H1 (cell line): ENCODE results near the gene ATXN7. TPM values are rescaled to one million over a fixed set of nuclear protein-coding genes. Genes with fewer than 3 reads are reported as not detected.

Experiments
- ASH2L ChIP-seq: fragments of 200-600, 300-600 bp; sonication (generic); IDR thresholded peaks from one replicate; pipeline ENCODE4 v1.7.1; 2017; ENCODE audit warnings: low read length
- CBX5 ChIP-seq: fragments of 300-800, 300-1000 bp; sonication (generic); IDR thresholded peaks from 2 replicates; pipeline ENCODE4 v1.7.1; 2016; ENCODE audit warnings: antibody characterized with exemption, low read length, low read depth
- CEBPB ChIP-seq: IDR thresholded peaks from 2 replicates; pipeline ENCODE4 v1.6.1; 2012; ENCODE audit warnings: low read depth, low read length
- CHD1 ChIP-seq: IDR thresholded peaks from 2 replicates; pipeline ENCODE4 v1.6.1; 2012; ENCODE audit warnings: low read depth, low read length, improper control_type of control experiment
- CHD2 ChIP-seq: IDR thresholded peaks from 2 replicates; pipeline ENCODE4 v1.6.1; 2012; ENCODE audit warnings: low read length, improper control_type of control experiment
- CREB1 ChIP-seq: IDR thresholded peaks from 2 replicates; pipeline ENCODE4 v1.6.1; 2012; ENCODE audit warnings: inconsistent platforms
- CTCF ChIP-seq, 3 experiments: IDR thresholded peaks; 1 replicate in 2 of 3; 2 replicates in 1 of 3; pipeline versions ENCODE4 v1.5.1 to v1.6.1; 2011; ENCODE audit warnings: low read length in 3 of 3, mild to moderate bottlenecking in 3 of 3, inconsistent platforms in 2 of 3, low read depth in 1 of 3, moderate library complexity in 1 of 3; ENCODE audit not compliant: insufficient read depth in 1 of 3; ENCODE audit errors: control extremely low read depth in 1 of 3
- E2F6 ChIP-seq: IDR thresholded peaks from 2 replicates; pipeline ENCODE4 v1.6.1; 2012; ENCODE audit warnings: inconsistent platforms
- HDAC6 ChIP-seq: IDR thresholded peaks from one replicate; pipeline ENCODE4 v1.7.1; 2012; ENCODE audit warnings: low read depth, mild to moderate bottlenecking, inconsistent platforms, low read length, moderate library complexity
- MAFK ChIP-seq: IDR thresholded peaks from 2 replicates; pipeline ENCODE4 v1.6.1; 2012; ENCODE audit warnings: low read depth, mild to moderate bottlenecking, improper control_type of control experiment, low read length
- NRF1 ChIP-seq: IDR thresholded peaks from 2 replicates; pipeline ENCODE4 v1.6.1; 2011; ENCODE audit warnings: mild to moderate bottlenecking, low read depth, low read length, improper control_type of control experiment
- POU5F1 ChIP-seq: IDR thresholded peaks from 2 replicates; pipeline ENCODE4 v1.6.1; 2011; ENCODE audit warnings: low read depth, mild to moderate bottlenecking, low read length, moderate library complexity
- RAD21 ChIP-seq, 2 experiments: IDR thresholded peaks in 1 of 2; conservative IDR thresholded peaks in 1 of 2; 2 replicates each; pipeline ENCODE4 v1.6.1; 2011; ENCODE audit warnings: low read depth in 2 of 2, low read length in 2 of 2, improper control_type of control experiment in 1 of 2, inconsistent platforms in 1 of 2, mild to moderate bottlenecking in 1 of 2, moderate library complexity in 1 of 2
- RNF2 ChIP-seq: fragments of 200-900, 300-1000 bp; sonication (generic); IDR thresholded peaks from 2 replicates; pipeline ENCODE4 v1.7.1; 2016; ENCODE audit warnings: borderline replicate concordance, low read depth, mild to moderate bottlenecking, antibody characterized with exemption, low read length; ENCODE audit not compliant: poor library complexity, severe bottlenecking; ENCODE audit errors: missing control alignments
- SIX5 ChIP-seq: IDR thresholded peaks from 2 replicates; pipeline ENCODE4 v1.6.1; 2011; ENCODE audit warnings: mild to moderate bottlenecking, low read depth, low read length
- SP1 ChIP-seq: IDR thresholded peaks from 2 replicates; pipeline ENCODE4 v1.6.1; 2011; ENCODE audit warnings: low read depth, low read length
- USF2 ChIP-seq: IDR thresholded peaks from 2 replicates; pipeline ENCODE4 v1.6.1; 2011; ENCODE audit warnings: low read length, improper control_type of control experiment
- ZNF274 ChIP-seq: IDR thresholded peaks from 2 replicates; pipeline ENCODE4 v1.7.0; 2012; ENCODE audit warnings: low read length, borderline replicate concordance; ENCODE audit errors: extremely low read depth
- polyA plus RNA-seq, 7 experiments: library from polyadenylated mRNA; depleted of rRNA in 3 of 7; stranded (reverse) in 5 of 7; unstranded in 2 of 7; fragments of >200 nt in 5 of 7; fragments of 200-250 nt in 2 of 7; gene quantifications; 1 replicate in 5 of 7; 2 replicates in 1 of 7; 4 replicates in 1 of 7; pipeline versions ENCODE4 v1.2.1 to v1.2.3, GENCODE V29; 2011 to 2013; ENCODE audit warnings: missing spikeins in 2 of 7, mixed read lengths in 2 of 7
- total RNA-seq: library from RNA; stranded (reverse); fragmentation: NEBNext Ultra II Directional; extraction: Animal tissue kit (Norgen Biotek cat#: 25700); gene quantifications from 2 replicates; pipeline ENCODE4 v1.2.1, GENCODE V29; 2021

ATXN7 gene
- total and polyA plus RNA-seq, 2 of the 8 experiments (the other 6 are each of a cell fraction or from before 2014, with no cell fraction given): 15.5 to 16.8 TPM

GRCh38 chr3:64030741-64031140, 167.1 kb downstream of the ATXN7 start (continued):
- TF ChIP-seq CTCF (IDR thresholded peaks at IDR 0.05; ENCODE audit: control extremely low read depth in 1 of 3, insufficient read depth in 1 of 3, low read depth in 1 of 3, low read length in 3 of 3): peak; percentile 82 to 94 (median 89)
- peak; percentile 53 for TF ChIP-seq E2F6
- no peak for TF ChIP-seq NRF1
- no peak for TF ChIP-seq ASH2L
- no peak for TF ChIP-seq SIX5
- TF ChIP-seq USF2: no peak
- TF ChIP-seq MAFK: peak; percentile 62; the same call in 1 of the 2 replicates
- peak; percentile 54; the same call in 1 of the 2 replicates for TF ChIP-seq CHD2
- TF ChIP-seq ZNF274: no peak
- no peak for TF ChIP-seq HDAC6
- TF ChIP-seq RAD21 (IDR thresholded peaks at IDR 0.05 in 1 of 2, conservative IDR thresholded peaks at IDR 0.05 in 1 of 2; ENCODE audit: low read depth in 2 of 2, low read length in 2 of 2): peak; percentile 98 to 99
- peak; percentile 14; the same call in 1 of the 2 replicates for TF ChIP-seq SP1
- TF ChIP-seq CEBPB: 0 out of 2 replicates have a peak, but pooled peaks have one; percentile 13
- TF ChIP-seq POU5F1: no peak
- TF ChIP-seq RNF2: no peak
- TF ChIP-seq CHD1: no peak
- TF ChIP-seq CBX5: no peak
- peak; percentile 66 for TF ChIP-seq CREB1
- TF ChIP-seq, all 59 proteins: peak for 17
